Dedifferentiated amniotic fluid mesenchymal stem cell (primary cell): ENCODE data around the gene TRAF3IP1.

Source experiments
- DNase-seq: peaks from one replicate; pipeline ENCODE4 v3.0.0-alpha.2; 2016; ENCODE audit errors: extremely low spot score

Gene TRAF3IP1

GRCh38 chr2:238448031-238448955 is 128.0 kb downstream of the TRAF3IP1 start:
- DNase-seq: no peak

GRCh38 chr2:238449241-238449640 is 128.9 kb downstream of the TRAF3IP1 start:
- no peak for DNase-seq

GRCh38 chr2:238449909-238450417 is 129.6 kb downstream of the TRAF3IP1 start:
- DNase-seq: no peak

- no peak for DNase-seq
Measured at GRCh38 chr2:238450440-238450861, 130.1 kb downstream of the TRAF3IP1 start.
